Measurements from ENCODE around the gene CTSV.
A peak's percentile ranks its signal among the peaks of the same experiment; 100 is the strongest.
"Not testable (repeated sequence)": the region's sequence is repeated elsewhere in the genome, so short reads cannot be mapped to it uniquely, and the experiment has no call there.

CTSV gene

GRCh38 chr9:97041898-97042297 lies 3.0 kb upstream of the CTSV start:
- no peak for DNase-seq (ENCODE audit: low spot score)

GRCh38 chr9:97039514-97039860 lies 545 bp upstream of the CTSV start:
- DNase-seq (ENCODE audit: low spot score), result peak; percentile 79

- DNase-seq (ENCODE audit: low spot score), result not testable (repeated sequence)
These were observed 15.4 kb downstream of the CTSV start for GRCh38 chr9:97023505-97023904.

- peak; percentile 72 for DNase-seq (ENCODE audit: low spot score)
These were observed 25.5 kb downstream of the CTSV start for GRCh38 chr9:97013151-97014132.

- not testable (repeated sequence) for DNase-seq (ENCODE audit: low spot score)
These were observed 26.3 kb downstream of the CTSV start for GRCh38 chr9:97012617-97013016.

GRCh38 chr9:97002195-97002594 lies 36.7 kb downstream of the CTSV start:
- not testable (repeated sequence) for DNase-seq (ENCODE audit: low spot score)

GRCh38 chr9:97001338-97001737 lies 37.6 kb downstream of the CTSV start:
- not testable (repeated sequence) for DNase-seq (ENCODE audit: low spot score)

GRCh38 chr9:97000139-97000787 lies 38.7 kb downstream of the CTSV start:
- not testable (repeated sequence) for DNase-seq (ENCODE audit: low spot score)

GRCh38 chr9:96999733-97000132 lies 39.2 kb downstream of the CTSV start:
- DNase-seq (ENCODE audit: low spot score), result not testable (repeated sequence)

- not testable (repeated sequence) for DNase-seq (ENCODE audit: low spot score)
These were observed 41.8 kb downstream of the CTSV start for GRCh38 chr9:96997009-96997701.

GRCh38 chr9:96994531-96995016 lies 44.4 kb downstream of the CTSV start:
- not testable (repeated sequence) for DNase-seq (ENCODE audit: low spot score)

- not testable (repeated sequence) for DNase-seq (ENCODE audit: low spot score)
These were observed 46.6 kb downstream of the CTSV start for GRCh38 chr9:96992303-96992702.

- DNase-seq (ENCODE audit: low spot score), result not testable (repeated sequence)
These were observed 49.1 kb downstream of the CTSV start for GRCh38 chr9:96989747-96990318.

- DNase-seq (ENCODE audit: low spot score), result not testable (repeated sequence)
These were observed 54.1 kb downstream of the CTSV start for GRCh38 chr9:96984887-96985286.

GRCh38 chr9:96984139-96984538 lies 54.8 kb downstream of the CTSV start:
- DNase-seq (ENCODE audit: low spot score), result not testable (repeated sequence)

- not testable (repeated sequence) for DNase-seq (ENCODE audit: low spot score)
These were observed 55.3 kb downstream of the CTSV start for GRCh38 chr9:96983496-96984122.
